Activated T-cell treated with anti-CD3 and anti-CD28 coated beads, Interleukin-2, amount 50 U/mL, for 72 hours (primary cell): Measurements from ENCODE around the gene RUFY4. TPM values are rescaled to one million over a fixed set of nuclear protein-coding genes. Genes with fewer than 3 reads are reported as not detected.
"Not testable (repeated sequence)": the region's sequence is repeated elsewhere in the genome, so short reads cannot be mapped to it uniquely, and the experiment has no call there.

Source experiments
- ATAC-seq, 2 donors: fragments of 150-1000 bp; cut with Tn5 transposase; replicated peaks in 1 of 2; 2 replicates each; pipeline ENCODE4 v1.10.0; 2021; ENCODE audit warnings: moderate library complexity in 2 of 2, mild to moderate bottlenecking in 1 of 2
- DNase-seq, 2 donors: peaks; one replicate each; pipeline ENCODE4 v3.0.0; 2021 to 2022; ENCODE audit warnings: mixed read lengths in 1 of 2
- H3K27ac Mint-ChIP-seq: one replicate; pipeline ENCODE4 v1.8.0; 2022; ENCODE audit warnings: mild to moderate bottlenecking, moderate library complexity, mixed read lengths
- H3K27me3 Mint-ChIP-seq: one replicate; pipeline ENCODE4 v1.8.0; 2022; ENCODE audit warnings: low read depth, mixed read lengths
- H3K36me3 Mint-ChIP-seq, 2 donors: one replicate each; pipeline ENCODE4 v1.8.0; 2022; ENCODE audit warnings: mixed read lengths in 2 of 2, mild to moderate bottlenecking in 1 of 2; ENCODE audit not compliant: insufficient read depth in 2 of 2
- H3K4me1 Mint-ChIP-seq: one replicate; pipeline ENCODE4 v1.8.0; 2022; ENCODE audit warnings: low read depth, mixed read lengths
- H3K4me3 Mint-ChIP-seq, 2 donors: one replicate each; pipeline ENCODE4 v1.8.0; 2022; ENCODE audit warnings: mild to moderate bottlenecking in 2 of 2, mixed read lengths in 2 of 2, moderate library complexity in 2 of 2
- H3K9me3 Mint-ChIP-seq, 2 donors: one replicate each; pipeline ENCODE4 v1.8.0; 2022; ENCODE audit warnings: mixed read lengths in 2 of 2
- total RNA-seq, 2 donors: library from RNA; stranded (reverse); gene quantifications; one replicate each; pipeline ENCODE4 v1.2.3, GENCODE V29; 2022

Gene RUFY4
- 1 to 10 TPM in 1 of 2 donors, under 1 TPM in 1; 0.84 to 1.9 TPM for total RNA-seq

GRCh38 chr2:218068721-218069334 lies at the start of gene RUFY4:
Gene RUFY4, plus strand, starts transcription at chr2:218069253. Its CDS starts 1,353 bp downstream, at chr2:218070606.
- peak; percentile 61 to 73 for DNase-seq
- H3K27ac Mint-ChIP-seq, H3K36me3 Mint-ChIP-seq: not testable (repeated sequence)

GRCh38 chr2:218019411-218020060 lies 49.5 kb upstream of the RUFY4 start:
- no peak for DNase-seq
- Mint-ChIP-seq H3K9me3 (no peaks in the 10 kb centered on the region), H3K36me3 (no peaks in the 10 kb centered on the region), H3K27ac (no peak overlapping the region), H3K4me3 (no peak overlapping the region), H3K4me1 (no peaks in the 10 kb centered on the region), H3K27me3 (no peaks in the 10 kb centered on the region)
- no peak for ATAC-seq

More at GRCh38 chr2:218068721-218069334, at the start of gene RUFY4:
- not testable (repeated sequence) for H3K9me3 Mint-ChIP-seq, H3K4me1 Mint-ChIP-seq
- Mint-ChIP-seq H3K27me3 (peaks cover 14% of the 10 kb centered on the region), H3K4me3 (peak within 1 kb of the TSS; percentile 67 to 78)
- peak; percentile 79 to 80 for ATAC-seq

GRCh38 chr2:218020281-218020680 lies 48.8 kb upstream of the RUFY4 start:
- no peak for DNase-seq
- Mint-ChIP-seq H3K4me3 (no peak overlapping the region), H3K27ac (no peak overlapping the region), H3K27me3 (no peaks in the 10 kb centered on the region), H3K36me3 (no peaks in the 10 kb centered on the region), H3K9me3 (no peaks in the 10 kb centered on the region), H3K4me1 (no peaks in the 10 kb centered on the region)
- no peak for ATAC-seq

GRCh38 chr2:218020966-218021535 lies 48.0 kb upstream of the RUFY4 start:
- no peaks in the 10 kb centered on the region for H3K27me3 Mint-ChIP-seq
- no peak overlapping the region for H3K27ac Mint-ChIP-seq
- ATAC-seq (no peak), DNase-seq (no peak)
- H3K36me3 Mint-ChIP-seq, result no peaks in the 10 kb centered on the region
- H3K4me3 Mint-ChIP-seq, result no peak overlapping the region
- no peaks in the 10 kb centered on the region for H3K9me3 Mint-ChIP-seq
- no peaks in the 10 kb centered on the region for H3K4me1 Mint-ChIP-seq

GRCh38 chr2:218021536-218022071 lies 47.4 kb upstream of the RUFY4 start:
- H3K27me3 Mint-ChIP-seq, result no peaks in the 10 kb centered on the region
- no peaks in the 10 kb centered on the region for H3K36me3 Mint-ChIP-seq
- DNase-seq, result no peak
- H3K4me3 Mint-ChIP-seq, result no peak overlapping the region
- H3K4me1 Mint-ChIP-seq, result no peaks in the 10 kb centered on the region
- H3K9me3 Mint-ChIP-seq, result no peaks in the 10 kb centered on the region
- no peak for ATAC-seq
- no peak overlapping the region for H3K27ac Mint-ChIP-seq

GRCh38 chr2:218022131-218022850 lies 46.8 kb upstream of the RUFY4 start:
- Mint-ChIP-seq H3K4me3 (no peak overlapping the region), H3K27me3 (no peaks in the 10 kb centered on the region), H3K4me1 (no peaks in the 10 kb centered on the region), H3K27ac (no peak overlapping the region), H3K9me3 (no peaks in the 10 kb centered on the region), H3K36me3 (no peaks in the 10 kb centered on the region)
- no peak for DNase-seq
- ATAC-seq, result no peak

- Mint-ChIP-seq H3K27me3 (no peaks in the 10 kb centered on the region), H3K27ac (no peak overlapping the region), H3K4me3 (no peak overlapping the region), H3K36me3 (no peaks in the 10 kb centered on the region), H3K9me3 (no peaks in the 10 kb centered on the region), H3K4me1 (no peaks in the 10 kb centered on the region)
- DNase-seq, result no peak
- no peak for ATAC-seq
Measured at GRCh38 chr2:218022851-218023530, 46.1 kb upstream of the RUFY4 start.

GRCh38 chr2:218023636-218024035 lies 45.4 kb upstream of the RUFY4 start:
- no peaks in the 10 kb centered on the region for H3K27me3 Mint-ChIP-seq
- no peaks in the 10 kb centered on the region for H3K36me3 Mint-ChIP-seq
- H3K9me3 Mint-ChIP-seq, result no peaks in the 10 kb centered on the region
- H3K4me3 Mint-ChIP-seq, result no peak overlapping the region
- H3K27ac Mint-ChIP-seq, result no peak overlapping the region
- DNase-seq, result no peak
- no peaks in the 10 kb centered on the region for H3K4me1 Mint-ChIP-seq
- no peak for ATAC-seq

- H3K9me3 Mint-ChIP-seq, result no peaks in the 10 kb centered on the region
- no peak overlapping the region for H3K27ac Mint-ChIP-seq
- no peaks in the 10 kb centered on the region for H3K36me3 Mint-ChIP-seq
- H3K27me3 Mint-ChIP-seq, result no peaks in the 10 kb centered on the region
- ATAC-seq (no peak), DNase-seq (no peak)
- H3K4me1 Mint-ChIP-seq, result no peaks in the 10 kb centered on the region
- H3K4me3 Mint-ChIP-seq, result no peak overlapping the region
Measured at GRCh38 chr2:218024336-218024735, 44.7 kb upstream of the RUFY4 start.

- DNase-seq (no peak), ATAC-seq (no peak)
- no peaks in the 10 kb centered on the region for H3K4me1 Mint-ChIP-seq
Measured at GRCh38 chr2:218024871-218025270, 44.2 kb upstream of the RUFY4 start.

GRCh38 chr2:218026244-218026643 lies 42.8 kb upstream of the RUFY4 start:
- no peak for ATAC-seq
- Mint-ChIP-seq H3K4me3 (no peak overlapping the region), H3K36me3 (no peaks in the 10 kb centered on the region), H3K27ac (no peak overlapping the region), H3K27me3 (no peaks in the 10 kb centered on the region), H3K4me1 (no peaks in the 10 kb centered on the region), H3K9me3 (no peaks in the 10 kb centered on the region)
- DNase-seq, result no peak

More at GRCh38 chr2:218024871-218025270, 44.2 kb upstream of the RUFY4 start:
- Mint-ChIP-seq H3K4me3 (no peak overlapping the region), H3K27me3 (no peaks in the 10 kb centered on the region), H3K27ac (no peak overlapping the region), H3K36me3 (no peaks in the 10 kb centered on the region), H3K9me3 (no peaks in the 10 kb centered on the region)

GRCh38 chr2:218026676-218027425 lies 42.2 kb upstream of the RUFY4 start:
- ATAC-seq, result no peak
- no peak overlapping the region for H3K27ac Mint-ChIP-seq
- H3K9me3 Mint-ChIP-seq, result no peaks in the 10 kb centered on the region
- no peaks in the 10 kb centered on the region for H3K36me3 Mint-ChIP-seq
- H3K4me1 Mint-ChIP-seq, result no peaks in the 10 kb centered on the region
- H3K4me3 Mint-ChIP-seq, result no peak overlapping the region
- H3K27me3 Mint-ChIP-seq, result no peaks in the 10 kb centered on the region
- DNase-seq, result no peak
